PC-9 (cell line): ENCODE measurements around the gene ZNF804A. TPM values are rescaled to one million over a fixed set of nuclear protein-coding genes. Genes with fewer than 3 reads are reported as not detected.

ENCODE experiments used
- BruUV-seq: library from RNA; stranded (reverse); fragments of 400-500 nt; replicated peaks from 2 replicates; lab custom pipeline; 2021; lab: Mats Ljungman, UMichigan
- CTCF ChIA-PET: fragments of 300-600 bp; sonication (Branson Sonifier 250); formaldehyde crosslinking; loops from one replicate; lab custom pipeline; 2022; ENCODE audit warnings: antibody characterized with exemption; lab: Charles Lee
- POLR2A ChIA-PET: fragments of 300-600 bp; sonication (Branson Sonifier 250); formaldehyde crosslinking; loops from one replicate; lab custom pipeline; 2022; ENCODE audit warnings: antibody characterized with exemption; ENCODE audit not compliant: unreplicated experiment; lab: Charles Lee
- DNase-seq, 2 experiments: peaks; one replicate each; pipeline versions ENCODE4 v3.0.0 to v3.0.0-alpha.2; 2015 to 2022; ENCODE audit warnings: mixed read lengths in 1 of 2
- H2AFZ ChIP-seq: fragments of 200-600 bp; sonication (generic); 2 replicates; pipeline ENCODE4 v1.8.1; 2017; ENCODE audit warnings: antibody characterized with exemption
- H3F3A ChIP-seq: fragments of 200-600 bp; sonication (generic); 2 replicates; pipeline ENCODE4 v1.8.1; 2017; ENCODE audit warnings: antibody characterized with exemption, mild to moderate bottlenecking, low read depth; ENCODE audit not compliant: insufficient read depth
- H3K27ac ChIP-seq: fragments of 200-600 bp; sonication (generic); 2 replicates; pipeline ENCODE4 v1.6.1; 2016; ENCODE audit warnings: mixed run types
- H3K27me3 ChIP-seq: fragments of 200-600 bp; sonication (generic); 2 replicates; pipeline ENCODE4 v1.6.1; 2016; ENCODE audit warnings: low read depth, mixed run types; ENCODE audit not compliant: insufficient read depth
- H3K36me3 ChIP-seq: fragments of 200-600 bp; sonication (generic); 2 replicates; pipeline ENCODE4 v1.6.1; 2016; ENCODE audit warnings: low read depth, mixed run types
- H3K4me1 ChIP-seq: fragments of 200-600 bp; sonication (generic); replicated peaks from 2 replicates; pipeline ENCODE4 v1.6.1; 2016; ENCODE audit warnings: mixed run types; ENCODE audit not compliant: insufficient read depth
- H3K4me2 ChIP-seq: fragments of 200-600 bp; sonication (generic); 2 replicates; pipeline ENCODE4 v1.6.1; 2017; ENCODE audit warnings: mixed run types
- H3K4me3 ChIP-seq: fragments of 200-600 bp; sonication (generic); 2 replicates; pipeline ENCODE4 v1.6.1; 2016; ENCODE audit warnings: mixed run types
- H3K79me2 ChIP-seq: fragments of 200-600 bp; sonication (generic); 2 replicates; pipeline ENCODE4 v1.6.1; 2017; ENCODE audit warnings: low read depth, mixed run types
- H3K9me2 ChIP-seq: fragments of 200-600 bp; sonication (generic); 2 replicates; pipeline ENCODE4 v1.8.1; 2017; ENCODE audit warnings: mild to moderate bottlenecking; ENCODE audit not compliant: insufficient read depth
- H3K9me3 ChIP-seq: fragments of 200-600 bp; sonication (generic); 2 replicates; pipeline ENCODE4 v1.8.1; 2016; ENCODE audit warnings: low read depth; ENCODE audit not compliant: insufficient read depth
- H4K20me1 ChIP-seq: fragments of 200-600 bp; sonication (generic); 2 replicates; pipeline ENCODE4 v1.8.1; 2017; ENCODE audit not compliant: insufficient read depth
- CTCF ChIP-seq: fragments of 200-600 bp; sonication (generic); conservative IDR thresholded peaks from 2 replicates; pipeline ENCODE4 v1.6.1; 2017; ENCODE audit warnings: mixed run types, antibody characterized with exemption, mild to moderate bottlenecking, moderate library complexity
- EZH2 ChIP-seq: fragments of 200-600 bp; sonication (generic); IDR thresholded peaks from 2 replicates; pipeline ENCODE4 v1.8.0; 2017; ENCODE audit warnings: antibody characterized with exemption, low read depth
- intact Hi-C: fragments of 100-400 bp; cut with micrococcal nuclease; formaldehyde crosslinking; loops from one replicate; pipeline ENCODE4 v1.10.0; 2022; ENCODE audit not compliant: unreplicated experiment
- total RNA-seq: library from RNA; stranded (reverse); gene quantifications from 2 replicates; pipeline ENCODE4 v1.2.3, GENCODE V29; 2021

The ZNF804A gene
- total RNA-seq, 1 experiment from 2014 or later, result not detected

- Histone ChIP-seq H3K79me2 (no peaks in the 10 kb centered on the region), H3K4me3 (peak overlapping the region; percentile 51; the same call in 1 of the 2 replicates), H3K9me3 (no peaks in the 10 kb centered on the region), H3F3A (no peaks in the 10 kb centered on the region), H3K9me2 (no peaks in the 10 kb centered on the region), H3K4me1 (no peaks in the 10 kb centered on the region), H3K36me3 (no peaks in the 10 kb centered on the region), H3K27me3 (no peaks in the 10 kb centered on the region), H3K4me2 (peak overlapping the region; percentile 60; the same call in 1 of the 2 replicates), H4K20me1 (no peaks in the 10 kb centered on the region), H2AFZ (no peak overlapping the region), H3K27ac (no peak overlapping the region)
- ChIA-PET CTCF (no interaction called here), POLR2A (no interaction called here)
- DNase-seq, result no peak
- no peak for TF ChIP-seq CTCF
- TF ChIP-seq EZH2, result no peak
- BruUV-seq, result no TSS peak
- intact Hi-C loops, result no loop called here
These were observed 370 bp upstream of the ZNF804A start for GRCh38 chr2:184598002-184598315.

GRCh38 chr2:184599054-184599871, 934 bp downstream of the ZNF804A start:
- no peaks in the 10 kb centered on the region for H3K9me2 ChIP-seq
- H3K4me3 ChIP-seq, result peak overlapping the region; percentile 51; the same call in 1 of the 2 replicates
- no peak for TF ChIP-seq CTCF
- H3K27me3 ChIP-seq, result no peaks in the 10 kb centered on the region
- 0 out of 2 replicates have a peak overlapping the region, but pooled peaks have one; percentile 58 for H2AFZ ChIP-seq
- H3K4me2 ChIP-seq, result peak overlapping the region; percentile 60
- no peaks in the 10 kb centered on the region for H3K79me2 ChIP-seq
- CTCF ChIA-PET, result no interaction called here
- H4K20me1 ChIP-seq, result no peaks in the 10 kb centered on the region
- no peaks in the 10 kb centered on the region for H3K4me1 ChIP-seq
- no peaks in the 10 kb centered on the region for H3F3A ChIP-seq
- no peaks in the 10 kb centered on the region for H3K9me3 ChIP-seq
- H3K36me3 ChIP-seq, result no peaks in the 10 kb centered on the region
- DNase-seq, result no peak
- H3K27ac ChIP-seq, result no peak overlapping the region
- no TSS peak for BruUV-seq
- POLR2A ChIA-PET, result no interaction called here
- intact Hi-C loops, result no loop called here

- Histone ChIP-seq H3K4me1 (no peaks in the 10 kb centered on the region), H3F3A (no peaks in the 10 kb centered on the region), H3K27me3 (no peaks in the 10 kb centered on the region), H3K27ac (no peak overlapping the region), H3K36me3 (no peaks in the 10 kb centered on the region), H4K20me1 (no peaks in the 10 kb centered on the region), H3K4me3 (no peak overlapping the region), H3K9me2 (no peaks in the 10 kb centered on the region), H3K79me2 (no peaks in the 10 kb centered on the region), H3K4me2 (no peak overlapping the region), H3K9me3 (no peaks in the 10 kb centered on the region), H2AFZ (no peak overlapping the region)
- no peak for DNase-seq
- CTCF ChIA-PET, result no interaction called here
- POLR2A ChIA-PET, result no interaction called here
- TF ChIP-seq EZH2 (no peak), CTCF (no peak)
- intact Hi-C loops, result no loop called here
- BruUV-seq, result no TSS peak
These were observed 1.5 kb downstream of the ZNF804A start for GRCh38 chr2:184599872-184600222.
